Subcutaneous abdominal adipose tissue (tissue), 5 donors: ENCODE results near the gene THAP3.
"Not testable (repeated sequence)": the region's sequence is repeated elsewhere in the genome, so short reads cannot be mapped to it uniquely, and the experiment has no call there.

ENCODE experiments used
- H3K27ac ChIP-seq: one replicate; pipeline ENCODE4 v1.7.0; 2013; ENCODE audit warnings: low read depth, mild to moderate bottlenecking, inconsistent platforms, low read length, moderate library complexity
- H3K27me3 ChIP-seq, 5 donors: one replicate each; pipeline ENCODE4 v1.7.0; 2013; ENCODE audit warnings: low read length in 5 of 5, inconsistent platforms in 1 of 5; ENCODE audit not compliant: control insufficient read depth in 5 of 5, insufficient read depth in 4 of 5
- H3K36me3 ChIP-seq, 5 donors: one replicate each; pipeline ENCODE4 v1.7.0; 2013; ENCODE audit warnings: low read length in 5 of 5; ENCODE audit not compliant: control insufficient read depth in 5 of 5, insufficient read depth in 5 of 5
- H3K4me1 ChIP-seq, 5 donors: one replicate each; pipeline ENCODE4 v1.7.0; 2013; ENCODE audit warnings: low read length in 5 of 5, mild to moderate bottlenecking in 3 of 5, moderate library complexity in 1 of 5; ENCODE audit not compliant: control insufficient read depth in 5 of 5, insufficient read depth in 5 of 5
- H3K4me3 ChIP-seq, 5 donors: one replicate each; pipeline ENCODE4 v1.7.0; 2013; ENCODE audit warnings: low read length in 5 of 5, low read depth in 1 of 5
- H3K9ac ChIP-seq, 5 donors: one replicate each; pipeline ENCODE4 v1.7.0; 2013; ENCODE audit warnings: low read length in 5 of 5, mild to moderate bottlenecking in 4 of 5, moderate library complexity in 3 of 5
- H3K9me3 ChIP-seq, 5 donors: one replicate each; pipeline ENCODE4 v1.7.0; 2013; ENCODE audit warnings: low read length in 5 of 5; ENCODE audit not compliant: control insufficient read depth in 5 of 5
- donor health status: healthy.
- donor health status: healthy.
- donor health status: healthy.
- donor health status: healthy.
- donor health status: healthy.

Gene THAP3

GRCh38 chr1:6635910-6636760, 11.5 kb downstream of the THAP3 start:
- H3K4me1 ChIP-seq, result peaks cover 8 to 32% (median 12%) of the 10 kb centered on the region in 5 donors
- no peak overlapping the region for H3K4me3 ChIP-seq
- peak overlapping the region; percentile 3 for H3K27ac ChIP-seq
- H3K27me3 ChIP-seq, result peaks cover 0 to 4% (median 0%) of the 10 kb centered on the region in 5 donors
- H3K9me3 ChIP-seq, result no peaks in the 10 kb centered on the region
- H3K9ac ChIP-seq, result no peak overlapping the region
- H3K36me3 ChIP-seq, result peaks cover 0 to 83% (median 67%) of the 10 kb centered on the region in 5 donors

GRCh38 chr1:6636778-6637177, 12.1 kb downstream of the THAP3 start:
- Histone ChIP-seq H3K36me3 (peaks cover 0 to 86% (median 71%) of the 10 kb centered on the region in 5 donors), H3K27ac (peak overlapping the region; percentile 3), H3K4me1 (peaks cover 8 to 32% (median 12%) of the 10 kb centered on the region in 5 donors)
- H3K9me3 ChIP-seq, H3K27me3 ChIP-seq, H3K9ac ChIP-seq, H3K4me3 ChIP-seq: not testable (repeated sequence)

- Histone ChIP-seq H3K27ac (peak overlapping the region; percentile 69), H3K9me3 (no peaks in the 10 kb centered on the region), H3K4me3 (peak overlapping the region in 3 of 5 donors; percentile 4 to 36 (median 28)), H3K36me3 (peaks cover 0 to 86% (median 70%) of the 10 kb centered on the region in 5 donors), H3K4me1 (peaks cover 8 to 32% (median 12%) of the 10 kb centered on the region in 5 donors), H3K27me3 (peaks cover 0 to 4% (median 0%) of the 10 kb centered on the region in 5 donors), H3K9ac (no peak overlapping the region)
These were observed 13.1 kb downstream of the THAP3 start for GRCh38 chr1:6637770-6638169.

- Histone ChIP-seq H3K27ac (peak overlapping the region; percentile 69), H3K4me1 (peaks cover 8 to 32% (median 12%) of the 10 kb centered on the region in 5 donors), H3K27me3 (peaks cover 0 to 4% (median 0%) of the 10 kb centered on the region in 5 donors), H3K36me3 (peaks cover 0 to 85% (median 69%) of the 10 kb centered on the region in 5 donors), H3K4me3 (peak overlapping the region in 3 of 5 donors; percentile 4 to 36 (median 28)), H3K9ac (peak overlapping the region in 2 of 5 donors; percentile 35 to 63), H3K9me3 (no peaks in the 10 kb centered on the region)
These were observed 13.6 kb downstream of the THAP3 start for GRCh38 chr1:6638226-6638625.

- not testable (repeated sequence) for H3K27me3 ChIP-seq, H3K4me3 ChIP-seq, H3K9me3 ChIP-seq, H3K9ac ChIP-seq, H3K27ac ChIP-seq
- Histone ChIP-seq H3K36me3 (peaks cover 0 to 81% (median 66%) of the 10 kb centered on the region in 5 donors), H3K4me1 (peaks cover 8 to 24% (median 12%) of the 10 kb centered on the region in 5 donors)
These were observed 16.2 kb downstream of the THAP3 start for GRCh38 chr1:6640867-6641266.

GRCh38 chr1:6645018-6645417, 20.4 kb downstream of the THAP3 start:
- Histone ChIP-seq H3K4me1 (no peaks in the 10 kb centered on the region), H3K9me3 (no peaks in the 10 kb centered on the region), H3K9ac (no peak overlapping the region), H3K27me3 (no peaks in the 10 kb centered on the region), H3K36me3 (peaks cover 0 to 52% (median 38%) of the 10 kb centered on the region in 5 donors), H3K27ac (no peak overlapping the region), H3K4me3 (no peak overlapping the region)

GRCh38 chr1:6646499-6647148, 22.0 kb downstream of the THAP3 start:
- Histone ChIP-seq H3K36me3 (peaks cover 0 to 54% (median 38%) of the 10 kb centered on the region in 5 donors), H3K9ac (no peak overlapping the region), H3K27me3 (no peaks in the 10 kb centered on the region), H3K4me3 (no peak overlapping the region), H3K27ac (no peak overlapping the region), H3K4me1 (no peaks in the 10 kb centered on the region), H3K9me3 (no peaks in the 10 kb centered on the region)

- no peak overlapping the region for H3K27ac ChIP-seq
- no peak overlapping the region for H3K9ac ChIP-seq
- peaks cover 0 to 56% (median 42%) of the 10 kb centered on the region in 5 donors for H3K36me3 ChIP-seq
- H3K27me3 ChIP-seq, result no peaks in the 10 kb centered on the region
- H3K4me3 ChIP-seq, result no peak overlapping the region
- H3K9me3 ChIP-seq, result no peaks in the 10 kb centered on the region
- no peaks in the 10 kb centered on the region for H3K4me1 ChIP-seq
These were observed 23.9 kb downstream of the THAP3 start for GRCh38 chr1:6648556-6648955.

- Histone ChIP-seq H3K4me1 (no peaks in the 10 kb centered on the region), H3K36me3 (peaks cover 0 to 53% (median 33%) of the 10 kb centered on the region in 5 donors), H3K9me3 (no peaks in the 10 kb centered on the region), H3K27ac (no peak overlapping the region), H3K27me3 (no peaks in the 10 kb centered on the region), H3K9ac (no peak overlapping the region), H3K4me3 (no peak overlapping the region)
These were observed 27.2 kb downstream of the THAP3 start for GRCh38 chr1:6651909-6652308.

- H3K36me3 ChIP-seq, result peaks cover 0 to 59% (median 39%) of the 10 kb centered on the region in 5 donors
- H3K4me3 ChIP-seq, result no peak overlapping the region
- no peak overlapping the region for H3K27ac ChIP-seq
- H3K4me1 ChIP-seq, result no peaks in the 10 kb centered on the region
- H3K9ac ChIP-seq, result peak overlapping the region in 1 of 5 donors; percentile 6
- H3K27me3 ChIP-seq, result no peaks in the 10 kb centered on the region
- no peaks in the 10 kb centered on the region for H3K9me3 ChIP-seq
These were observed 28.3 kb downstream of the THAP3 start for GRCh38 chr1:6652986-6653385.
